ENCODE measurements around the gene CPD. TPM values are rescaled to one million over a fixed set of nuclear protein-coding genes. Genes with fewer than 3 reads are reported as not detected.
A peak's percentile ranks its signal among the peaks of the same experiment; 100 is the strongest.

The CPD gene
- polyA plus RNA-seq, 1 of the 3 experiments (the other 2 are of a cell fraction), result 12.5 TPM

GRCh38 chr17:30517786-30518185 lies 139.1 kb downstream of the CPD start:
- H3K4me3 ChIP-seq (ENCODE audit: low read depth in 2 of 2, low read length in 1 of 2), result no peak overlapping the region
- peaks cover 12 to 20% of the 10 kb centered on the region in 2 experiments for H3K4me1 ChIP-seq (ENCODE audit: control insufficient read depth in 1 of 2, insufficient read depth in 2 of 2, low read depth in 1 of 2, low read length in 1 of 2)
- H3K9ac ChIP-seq, result no peak overlapping the region
- H3K4me2 ChIP-seq, result no peak overlapping the region
- peaks cover 37% of the 10 kb centered on the region for H3F3A ChIP-seq (replicated peaks; ENCODE audit: insufficient read depth)
- ChIA-PET POLR2A (no interaction called here), CTCF (interaction anchor here (1.1 to 1.7 kb wide), 3 partner anchors 21 to 177 kb away, joined by 3 to 5 read pairs (median 4); no protein-coding TSS in a partner anchor)
- no peak for DNase-seq
- H4K20me1 ChIP-seq (ENCODE audit: insufficient read depth), result no peaks in the 10 kb centered on the region
- peaks cover 34 to 47% of the 10 kb centered on the region in 2 experiments for H3K36me3 ChIP-seq (replicated peaks in 1 of 2; ENCODE audit: control insufficient read depth in 1 of 2, insufficient read depth in 2 of 2, low read length in 1 of 2)
- H3K9me3 ChIP-seq, result no peaks in the 10 kb centered on the region
- H3K79me2 ChIP-seq (ENCODE audit: insufficient read depth), result peaks cover 30% of the 10 kb centered on the region
- no peaks in the 10 kb centered on the region for H3K9me2 ChIP-seq
- TF ChIP-seq REST (IDR thresholded peaks at IDR 0.05; ENCODE audit: low read depth, low read length) (no peak), MEF2A (IDR thresholded peaks at IDR 0.05; ENCODE audit: borderline replicate concordance, low read depth) (no peak), JUND (IDR thresholded peaks at IDR 0.05) (no peak), MAX (IDR thresholded peaks at IDR 0.05; ENCODE audit: low read depth) (no peak), USF2 (IDR thresholded peaks at IDR 0.05; ENCODE audit: borderline replicate concordance, low read depth, low read length) (no peak), GATA2 (CRISPR knock-in tag; IDR thresholded peaks at IDR 0.05) (no peak), FOXJ3 (CRISPR knock-in tag; IDR thresholded peaks at IDR 0.05) (no peak), CTCF (IDR thresholded peaks at IDR 0.05) (no peak), PBX3 (IDR thresholded peaks at IDR 0.05) (no peak), ZBTB33 (IDR thresholded peaks at IDR 0.05; ENCODE audit: borderline replicate concordance, low read depth) (no peak), EZH2phosphoT487 (IDR thresholded peaks at IDR 0.05; ENCODE audit: borderline replicate concordance, low read depth) (no peak), ELF1 (IDR thresholded peaks at IDR 0.05) (no peak)
- no peaks in the 10 kb centered on the region for H3K27me3 ChIP-seq (ENCODE audit: insufficient read depth)
- no peak overlapping the region for H2AFZ ChIP-seq (ENCODE audit: low read depth)
- WGBS (ENCODE audit: low lambda C conversion rate), result 100% methylated on average over 1 of the region's 1 CpG
- H3K27ac ChIP-seq (ENCODE audit: low read depth in 2 of 2, low read length in 1 of 2), result peak overlapping the region; percentile 11 to 99; a peak in 3 of 4 replicates
